PC-9 (cell line): ENCODE data around the gene CUX1.

Source experiments
- CTCF ChIP-seq: fragments of 200-600 bp; sonication (generic); conservative IDR thresholded peaks from 2 replicates; pipeline ENCODE4 v1.6.1; 2017; ENCODE audit warnings: mixed run types, antibody characterized with exemption, mild to moderate bottlenecking, moderate library complexity
- EZH2 ChIP-seq: fragments of 200-600 bp; sonication (generic); IDR thresholded peaks from 2 replicates; pipeline ENCODE4 v1.8.0; 2017; ENCODE audit warnings: antibody characterized with exemption, low read depth

DNA sequence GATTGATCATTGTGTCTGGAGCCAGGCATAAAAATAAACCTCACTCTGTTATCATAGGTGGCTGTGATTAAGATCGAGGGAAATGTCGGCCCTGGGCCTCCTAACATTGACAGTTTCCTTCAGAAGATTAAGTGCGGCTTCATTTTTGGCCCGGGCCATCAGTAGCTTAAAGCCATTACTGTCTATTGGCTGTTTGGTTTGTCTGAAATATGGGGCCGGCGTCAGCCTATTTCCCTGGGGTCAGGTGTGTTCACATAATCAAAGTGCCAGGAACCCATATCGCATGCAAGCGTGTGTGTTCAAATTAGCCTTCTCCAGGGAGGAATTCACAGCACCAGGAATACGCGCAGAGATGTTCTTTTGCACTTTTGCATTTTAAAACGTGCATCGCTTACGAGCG, 114.7 kb downstream of the CUX1 start:
- no peak for TF ChIP-seq CTCF
- TF ChIP-seq EZH2, result no peak
